ENCODE data around the gene ROR1.

DNA sequence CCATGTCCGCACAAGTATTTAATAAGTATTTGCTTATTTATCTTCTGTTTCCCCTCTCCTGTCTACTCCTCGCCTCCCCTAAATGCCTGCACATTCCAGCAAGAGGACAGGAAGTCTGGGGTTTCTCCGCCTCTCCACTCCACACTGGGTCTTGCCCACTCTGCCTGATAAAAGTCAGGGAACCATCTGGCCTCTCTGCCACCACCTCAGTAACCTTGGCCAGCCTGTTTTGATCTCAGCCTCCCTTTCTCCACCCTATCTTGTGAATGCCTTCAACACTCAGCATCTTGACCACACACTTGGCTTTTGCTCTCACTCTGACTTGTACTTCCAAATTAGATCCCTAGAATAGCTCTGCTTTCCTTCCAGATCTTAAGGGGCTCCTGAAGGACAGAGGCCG lies 264.3 kb downstream of the ROR1 start:
- no peak for TF ChIP-seq POLR2A (IDR thresholded peaks at IDR 0.05; ENCODE audit: low read length)
- TF ChIP-seq GATA1 (IDR thresholded peaks at IDR 0.05; ENCODE audit: low read depth, low read length): no peak
